LNCAP (cell line): ENCODE measurements around the gene ERMP1.

Experiments used
- TF ChIP-seq, protein P1 (sequence below): fragments of 450-650 bp; IDR thresholded peaks from 2 replicates; pipeline ENCODE4 v1.5.1; 2017; ENCODE audit warnings: mild to moderate bottlenecking

ERMP1 gene

DNA sequence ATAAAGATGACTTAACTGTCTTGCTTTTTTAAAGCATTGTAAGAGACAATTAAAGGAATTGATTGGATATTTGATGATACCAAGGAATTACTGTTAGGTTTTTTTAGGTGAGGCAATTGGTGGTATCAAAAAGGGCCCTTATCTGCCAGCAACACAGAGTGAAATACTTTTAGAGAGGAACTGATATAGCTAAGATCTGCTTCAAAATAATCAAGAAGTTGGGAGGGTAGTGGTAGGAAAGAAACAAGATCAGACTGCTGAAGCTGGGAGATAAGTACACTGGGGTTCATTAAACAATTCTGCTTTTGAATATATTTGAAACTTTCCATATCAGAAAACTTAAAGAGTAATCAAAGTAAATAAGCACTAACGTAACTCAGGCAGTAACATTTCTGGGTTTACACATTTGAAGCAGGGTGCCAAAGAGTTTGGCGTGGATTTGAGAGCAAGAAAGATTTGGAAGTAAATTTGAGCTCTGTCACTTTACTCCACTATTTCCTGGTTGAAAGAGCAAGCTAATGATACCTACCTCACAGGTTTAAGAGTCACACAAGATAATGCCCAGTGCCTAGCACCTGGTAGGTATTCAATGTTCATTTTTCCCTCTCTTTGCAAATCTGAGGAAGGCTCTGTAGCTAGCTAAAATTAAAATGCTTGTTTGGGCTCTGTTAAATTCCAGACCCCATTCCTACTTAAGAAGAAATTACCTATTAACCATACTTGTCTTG is 6.9 kb downstream of the ERMP1 start:
- TF ChIP-seq, protein P1, sequence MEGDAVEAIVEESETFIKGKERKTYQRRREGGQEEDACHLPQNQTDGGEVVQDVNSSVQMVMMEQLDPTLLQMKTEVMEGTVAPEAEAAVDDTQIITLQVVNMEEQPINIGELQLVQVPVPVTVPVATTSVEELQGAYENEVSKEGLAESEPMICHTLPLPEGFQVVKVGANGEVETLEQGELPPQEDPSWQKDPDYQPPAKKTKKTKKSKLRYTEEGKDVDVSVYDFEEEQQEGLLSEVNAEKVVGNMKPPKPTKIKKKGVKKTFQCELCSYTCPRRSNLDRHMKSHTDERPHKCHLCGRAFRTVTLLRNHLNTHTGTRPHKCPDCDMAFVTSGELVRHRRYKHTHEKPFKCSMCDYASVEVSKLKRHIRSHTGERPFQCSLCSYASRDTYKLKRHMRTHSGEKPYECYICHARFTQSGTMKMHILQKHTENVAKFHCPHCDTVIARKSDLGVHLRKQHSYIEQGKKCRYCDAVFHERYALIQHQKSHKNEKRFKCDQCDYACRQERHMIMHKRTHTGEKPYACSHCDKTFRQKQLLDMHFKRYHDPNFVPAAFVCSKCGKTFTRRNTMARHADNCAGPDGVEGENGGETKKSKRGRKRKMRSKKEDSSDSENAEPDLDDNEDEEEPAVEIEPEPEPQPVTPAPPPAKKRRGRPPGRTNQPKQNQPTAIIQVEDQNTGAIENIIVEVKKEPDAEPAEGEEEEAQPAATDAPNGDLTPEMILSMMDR: no peak

- TF ChIP-seq, protein P1: no peak
Measured at GRCh38 chr9:5825223-5825622, 7.7 kb downstream of the ERMP1 start.

DNA sequence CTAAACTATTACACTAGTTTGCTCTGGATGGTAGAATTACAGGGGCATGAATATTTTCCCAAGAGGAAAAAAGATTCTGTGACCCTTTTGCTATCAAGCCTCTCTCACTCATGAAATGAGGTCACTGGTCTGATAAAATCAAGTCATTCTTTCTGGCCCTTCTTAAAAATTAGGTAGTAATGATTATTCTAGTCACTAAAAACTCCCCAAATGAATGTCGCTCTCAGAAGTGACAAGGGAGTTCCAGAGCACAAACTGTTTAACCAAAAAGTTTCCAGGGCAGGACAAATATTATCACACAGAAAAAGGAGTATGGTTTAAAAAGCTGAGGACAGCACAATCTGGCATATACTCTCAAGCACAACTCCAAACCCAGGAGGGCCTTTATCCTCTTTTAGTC is 12.5 kb downstream of the ERMP1 start:
- TF ChIP-seq, protein P1: no peak

GRCh38 chr9:5819174-5819573 is 13.7 kb downstream of the ERMP1 start:
- TF ChIP-seq, protein P1: no peak

DNA sequence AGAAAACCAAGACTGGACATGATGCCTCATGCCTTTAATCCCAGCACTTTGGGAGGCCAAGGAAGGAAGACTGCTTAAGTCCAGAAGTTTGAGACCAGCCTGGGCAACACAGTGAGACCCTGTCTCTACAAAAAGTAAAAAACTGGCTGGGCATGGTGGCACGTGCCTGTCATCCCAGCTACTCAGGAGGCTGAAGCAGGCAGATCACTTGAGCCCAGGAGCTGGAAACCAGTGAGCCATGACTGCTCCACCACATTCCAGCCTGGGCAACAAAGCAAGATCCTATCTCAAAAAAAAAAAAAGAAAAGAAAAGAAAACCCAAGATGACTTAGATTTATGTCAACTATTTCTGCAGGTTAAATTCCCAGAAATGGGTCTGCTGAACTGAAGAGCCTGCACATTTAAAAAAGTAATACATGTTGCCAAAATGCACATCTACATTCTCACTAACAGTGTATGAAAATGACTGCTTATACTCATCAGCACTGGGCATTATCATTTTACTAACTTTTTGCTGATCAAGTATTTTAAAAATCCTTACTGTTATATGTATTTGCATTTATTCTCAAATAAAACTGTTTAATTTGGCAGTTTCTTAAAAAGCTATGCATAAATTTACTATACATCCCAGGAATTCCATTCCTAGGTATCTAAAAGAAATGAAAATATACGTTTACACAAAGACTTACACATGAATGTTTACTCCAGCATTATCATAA is 14.3 kb downstream of the ERMP1 start:
- TF ChIP-seq, protein P1: no peak

DNA sequence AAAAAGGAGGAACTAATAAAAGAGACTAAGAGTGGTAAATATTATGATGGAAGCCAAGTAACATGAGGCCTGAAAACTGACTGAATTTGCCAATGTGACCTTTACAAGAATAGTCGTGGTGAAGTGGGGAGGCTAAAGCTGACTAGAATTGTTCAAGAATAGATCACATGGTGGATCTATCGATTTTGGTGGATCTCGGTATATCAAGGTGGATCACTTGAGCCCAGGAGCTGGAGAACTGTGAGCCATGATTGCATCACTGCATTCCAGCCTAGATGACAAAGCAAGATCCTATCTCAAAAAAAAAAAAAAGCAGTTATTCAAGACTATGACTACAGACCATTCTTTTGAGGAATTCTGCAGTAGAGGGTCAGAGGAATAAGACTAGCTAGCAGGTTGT is 15.1 kb downstream of the ERMP1 start:
- TF ChIP-seq, protein P1: no peak

DNA sequence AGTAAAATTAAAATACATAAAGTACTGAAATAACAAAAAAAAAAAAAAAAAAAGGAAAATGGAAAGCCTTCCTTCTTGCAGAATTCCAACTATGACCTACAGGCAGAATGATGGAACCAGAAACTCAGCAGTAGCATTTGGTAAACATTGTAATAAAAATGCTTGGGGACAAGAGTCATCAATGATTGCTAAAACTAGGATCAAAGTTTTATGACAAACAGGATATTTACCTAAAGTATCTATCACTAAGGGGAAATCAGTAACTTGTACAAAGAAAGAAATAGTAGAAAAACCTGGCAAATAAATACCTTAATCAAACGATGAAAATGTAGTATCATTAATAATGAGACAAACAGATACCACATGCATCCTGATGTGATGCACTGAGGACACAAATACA is 17.5 kb downstream of the ERMP1 start:
- TF ChIP-seq, protein P1: no peak
